Measurements from ENCODE around the gene CXCL13. TPM values are rescaled to one million over a fixed set of nuclear protein-coding genes. Genes with fewer than 3 reads are reported as not detected.

Gene CXCL13
- total RNA-seq, 1 donor from 2014 or later = not detected

- peak; percentile 4 for DNase-seq (ENCODE audit: low spot score)
- Histone ChIP-seq H3K27ac (no peak overlapping the region), H3F3A (ENCODE audit: low read depth) (no peaks in the 10 kb centered on the region), H2AFZ (replicated peaks) (no peak overlapping the region), H3K36me3 (no peaks in the 10 kb centered on the region), H3K9ac (no peak overlapping the region), H3K4me1 (no peaks in the 10 kb centered on the region), H3K4me3 (no peak overlapping the region), H3K4me2 (no peak overlapping the region), H3K27me3 (no peaks in the 10 kb centered on the region), H4K20me1 (ENCODE audit: low read depth) (no peaks in the 10 kb centered on the region), H3K9me3 (ENCODE audit: low read depth) (no peaks in the 10 kb centered on the region), H3K79me2 (ENCODE audit: low read depth) (no peaks in the 10 kb centered on the region)
- TF ChIP-seq CTCF (IDR thresholded peaks at IDR 0.05) = peak; percentile 50
- TF ChIP-seq EZH2 (IDR thresholded peaks at IDR 0.05) = no peak
- no peak for TF ChIP-seq EZH2phosphoT487 (IDR thresholded peaks at IDR 0.05)
- Mint-ChIP-seq H3K4me3 (no peak overlapping the region), H3K27ac (no peak overlapping the region), H3K27me3 (ENCODE audit: insufficient read depth, low read depth) (no peaks in the 10 kb centered on the region), H3K4me1 (no peaks in the 10 kb centered on the region), H3K9me3 (peaks cover 2% of the 10 kb centered on the region), H3K36me3 (no peaks in the 10 kb centered on the region)
Measured at GRCh38 chr4:77578145-77578544, 27.5 kb upstream of the CXCL13 start.

- Histone ChIP-seq H3K79me2 (ENCODE audit: low read depth) (no peaks in the 10 kb centered on the region), H3K27me3 (no peaks in the 10 kb centered on the region), H3K9ac (no peak overlapping the region), H4K20me1 (ENCODE audit: low read depth) (no peaks in the 10 kb centered on the region), H3K9me3 (ENCODE audit: low read depth) (no peaks in the 10 kb centered on the region), H3K36me3 (no peaks in the 10 kb centered on the region), H3K4me3 (no peak overlapping the region), H3K27ac (no peak overlapping the region), H3K4me2 (no peak overlapping the region), H3K4me1 (no peaks in the 10 kb centered on the region), H2AFZ (replicated peaks) (no peak overlapping the region), H3F3A (ENCODE audit: low read depth) (no peaks in the 10 kb centered on the region)
- H3K27ac Mint-ChIP-seq = no peak overlapping the region
- H3K4me1 Mint-ChIP-seq = no peaks in the 10 kb centered on the region
- H3K27me3 Mint-ChIP-seq (ENCODE audit: insufficient read depth, low read depth) = peaks cover 2% of the 10 kb centered on the region
- H3K36me3 Mint-ChIP-seq = no peaks in the 10 kb centered on the region
- TF ChIP-seq CTCF (IDR thresholded peaks at IDR 0.05) (no peak), EZH2 (IDR thresholded peaks at IDR 0.05) (no peak), EZH2phosphoT487 (IDR thresholded peaks at IDR 0.05) (no peak)
- no peak for DNase-seq (ENCODE audit: low spot score)
- peaks cover 2% of the 10 kb centered on the region for H3K9me3 Mint-ChIP-seq
- no peak overlapping the region for H3K4me3 Mint-ChIP-seq
Measured at GRCh38 chr4:77579406-77580076, 26.1 kb upstream of the CXCL13 start.

GRCh38 chr4:77581724-77582123 lies 23.9 kb upstream of the CXCL13 start:
- Histone ChIP-seq H4K20me1 (ENCODE audit: low read depth) (no peaks in the 10 kb centered on the region), H3K4me3 (no peak overlapping the region), H3K36me3 (no peaks in the 10 kb centered on the region), H3K27ac (no peak overlapping the region), H3K9me3 (ENCODE audit: low read depth) (no peaks in the 10 kb centered on the region), H3K9ac (no peak overlapping the region), H3K79me2 (ENCODE audit: low read depth) (no peaks in the 10 kb centered on the region), H3K27me3 (no peaks in the 10 kb centered on the region), H3K4me1 (no peaks in the 10 kb centered on the region), H2AFZ (replicated peaks) (no peak overlapping the region), H3F3A (ENCODE audit: low read depth) (no peaks in the 10 kb centered on the region), H3K4me2 (no peak overlapping the region)
- peaks cover 2% of the 10 kb centered on the region for H3K9me3 Mint-ChIP-seq
- no peak for DNase-seq (ENCODE audit: low spot score)
- H3K4me3 Mint-ChIP-seq = no peak overlapping the region
- no peak overlapping the region for H3K27ac Mint-ChIP-seq
- TF ChIP-seq EZH2phosphoT487 (IDR thresholded peaks at IDR 0.05) (no peak), EZH2 (IDR thresholded peaks at IDR 0.05) (no peak), CTCF (IDR thresholded peaks at IDR 0.05) (no peak)
- H3K4me1 Mint-ChIP-seq = no peaks in the 10 kb centered on the region
- no peaks in the 10 kb centered on the region for H3K36me3 Mint-ChIP-seq
- peaks cover 2% of the 10 kb centered on the region for H3K27me3 Mint-ChIP-seq (ENCODE audit: insufficient read depth, low read depth)

All from neural progenitor cell (in vitro differentiated cells).